Activated CD4-positive, alpha-beta T cell treated with anti-CD3 and anti-CD28 coated beads for 48 hours (primary cell): ENCODE measurements around the gene DSG3.
A peak's percentile ranks its signal among the peaks of the same experiment; 100 is the strongest.

Source experiments
- DNase-seq: peaks from one replicate; pipeline ENCODE4 v3.0.0-alpha.2; 2020

Gene DSG3

DNA sequence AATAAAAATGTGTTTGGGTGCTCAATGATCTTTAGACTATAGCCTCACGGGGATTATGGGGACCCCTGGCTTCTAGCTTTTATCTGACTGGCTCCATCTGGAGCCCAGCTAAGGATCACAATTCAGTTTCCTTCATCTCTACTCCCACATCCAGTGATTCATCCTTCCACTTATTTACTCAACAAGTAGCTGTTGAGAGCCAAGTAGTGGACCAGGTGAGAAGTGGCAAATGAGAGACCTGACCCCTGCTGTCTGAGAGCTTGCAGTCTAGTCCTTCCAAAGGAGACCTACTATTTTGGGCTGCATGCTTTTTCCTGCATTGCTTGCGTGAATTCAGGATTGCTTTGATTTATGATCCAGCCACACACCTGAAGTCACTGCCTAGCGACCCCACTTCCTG, 10.7 kb upstream of the DSG3 start:
- no peak for DNase-seq

DNA sequence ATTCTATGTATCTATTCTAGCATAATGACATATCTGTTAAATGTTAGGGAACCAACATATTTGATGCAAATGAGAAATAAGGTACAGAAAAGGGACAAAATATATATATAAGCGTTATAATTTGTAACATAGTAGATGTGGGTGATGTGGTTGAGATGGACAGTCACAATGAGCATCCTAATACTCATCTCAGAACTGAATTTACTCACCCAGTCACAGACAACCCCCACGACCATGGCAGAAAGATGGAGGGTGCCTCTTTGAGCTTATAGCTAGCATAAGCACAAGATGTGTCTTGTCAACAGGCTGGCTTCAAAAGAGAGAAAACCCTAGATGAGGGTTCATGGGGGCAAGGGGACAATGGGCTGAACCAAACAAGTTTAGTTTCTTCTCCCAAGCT, 9.1 kb upstream of the DSG3 start:
- DNase-seq: peak; percentile 7

DNA sequence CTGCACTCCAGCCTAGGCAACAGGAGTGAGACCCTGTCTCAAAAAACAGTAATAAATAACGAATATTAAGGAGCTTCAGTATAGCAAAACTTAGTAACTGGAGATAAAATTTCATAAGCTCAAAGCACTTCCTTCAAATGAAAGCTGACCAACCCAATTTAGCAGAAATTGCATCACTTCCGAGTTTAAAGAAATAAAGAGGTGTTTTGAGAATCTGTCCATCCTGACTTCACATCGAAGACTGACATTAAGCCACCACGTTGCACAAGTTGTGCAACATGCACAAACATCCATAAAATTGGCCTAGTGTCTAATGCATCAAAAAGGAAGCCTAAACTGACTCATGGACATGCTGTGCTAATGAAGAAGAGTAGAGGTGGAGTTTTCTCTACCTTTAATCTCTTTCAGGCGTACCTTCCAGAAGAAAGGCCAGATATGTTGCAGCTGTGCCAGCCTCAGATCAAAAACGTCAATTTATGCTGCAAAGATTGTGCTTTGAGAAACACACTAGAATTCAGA, 7.7 kb upstream of the DSG3 start:
- no peak for DNase-seq

DNA sequence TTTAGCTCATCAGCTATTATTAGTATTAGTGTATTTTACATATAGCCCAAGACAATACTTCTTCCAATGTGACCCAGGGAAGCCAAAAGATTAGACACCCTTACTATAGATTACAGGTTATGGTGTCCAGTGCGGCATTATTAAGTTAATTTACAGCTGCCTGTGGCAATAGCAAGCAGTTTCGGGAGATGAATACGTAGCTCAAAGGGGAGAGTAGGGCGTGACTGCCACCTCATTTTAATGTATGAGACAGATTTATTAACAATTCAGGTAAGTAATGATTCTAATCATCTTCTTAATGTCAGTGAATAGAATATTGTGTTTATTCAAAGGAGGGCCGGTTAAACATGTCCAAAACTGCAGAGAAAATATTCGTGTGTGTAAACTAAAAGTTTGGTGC, 6.8 kb upstream of the DSG3 start:
- DNase-seq: no peak

DNA sequence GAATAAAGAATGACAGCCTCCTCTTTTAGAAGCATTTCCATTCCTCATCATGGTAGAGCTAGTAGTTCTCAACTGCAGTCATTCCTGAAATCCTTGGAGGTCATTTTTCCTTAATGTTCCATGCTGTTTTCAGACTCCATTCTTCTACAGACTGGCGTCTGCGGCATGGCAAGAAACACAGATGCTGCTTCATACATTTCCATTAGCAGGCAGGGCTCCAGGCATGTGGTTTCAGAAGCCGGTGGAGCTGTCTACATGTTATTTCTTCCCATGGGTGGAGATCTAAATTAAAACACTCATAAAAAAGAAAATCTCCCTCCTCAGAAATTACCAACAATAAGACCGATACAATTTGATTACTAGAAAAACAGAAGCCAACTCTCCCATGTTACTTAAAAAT, 6.0 kb upstream of the DSG3 start:
- no peak for DNase-seq

DNA sequence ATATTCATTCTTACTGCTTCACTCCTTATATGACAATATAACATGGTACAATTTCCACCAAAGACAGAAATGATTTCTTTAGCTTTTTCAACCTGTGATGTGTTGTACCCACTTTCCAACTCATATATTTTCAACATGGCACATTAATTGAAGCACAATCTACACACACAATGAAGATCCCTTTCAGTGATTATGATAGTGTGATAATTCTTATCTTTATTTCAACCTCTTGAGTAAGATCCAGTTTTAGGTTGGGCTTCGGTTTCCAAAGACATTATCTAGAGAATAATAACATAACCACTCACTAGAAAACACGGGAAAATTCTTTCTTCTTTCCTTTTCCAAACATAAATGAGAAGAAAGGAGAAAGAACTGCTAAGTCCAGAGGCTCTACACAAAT, 3.4 kb upstream of the DSG3 start:
- no peak for DNase-seq

DNA sequence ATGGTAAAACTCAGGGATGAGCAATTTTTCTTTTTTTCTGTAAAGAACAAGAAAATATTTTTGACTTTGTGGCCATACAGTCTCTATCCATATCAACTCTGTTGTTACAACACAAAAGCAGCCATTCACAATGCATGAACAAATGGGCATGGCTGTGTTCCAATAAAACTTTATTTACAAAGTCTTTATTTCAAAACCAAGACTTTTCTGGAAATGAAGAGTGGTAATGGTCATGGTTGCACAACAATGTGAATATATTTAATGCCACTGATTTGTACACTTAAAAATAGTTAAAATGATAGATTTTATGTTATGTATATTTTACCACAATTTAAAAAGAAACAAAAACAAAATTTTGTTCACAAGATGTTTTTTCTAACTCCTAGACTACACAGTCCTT, 1.6 kb upstream of the DSG3 start:
- DNase-seq: no peak

DNA sequence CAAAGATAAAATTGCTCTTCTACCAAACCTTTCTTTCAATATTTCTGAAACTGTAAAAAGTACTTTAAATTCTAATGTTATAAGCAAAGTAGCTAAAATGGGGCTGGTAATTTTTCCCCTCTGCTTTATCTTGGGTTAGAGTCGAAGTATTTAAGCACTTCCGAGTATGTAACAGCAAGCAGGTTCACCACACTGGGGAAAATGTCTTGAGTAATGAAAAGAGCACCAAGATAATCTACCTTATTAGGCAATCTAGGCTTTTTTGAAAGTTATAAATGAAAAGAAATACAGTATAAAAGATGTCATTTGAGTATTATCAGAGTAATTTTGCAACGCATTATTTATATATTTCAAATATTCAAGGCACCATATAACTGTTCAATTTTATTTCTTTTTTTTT, 687 bp upstream of the DSG3 start:
- no peak for DNase-seq

DNA sequence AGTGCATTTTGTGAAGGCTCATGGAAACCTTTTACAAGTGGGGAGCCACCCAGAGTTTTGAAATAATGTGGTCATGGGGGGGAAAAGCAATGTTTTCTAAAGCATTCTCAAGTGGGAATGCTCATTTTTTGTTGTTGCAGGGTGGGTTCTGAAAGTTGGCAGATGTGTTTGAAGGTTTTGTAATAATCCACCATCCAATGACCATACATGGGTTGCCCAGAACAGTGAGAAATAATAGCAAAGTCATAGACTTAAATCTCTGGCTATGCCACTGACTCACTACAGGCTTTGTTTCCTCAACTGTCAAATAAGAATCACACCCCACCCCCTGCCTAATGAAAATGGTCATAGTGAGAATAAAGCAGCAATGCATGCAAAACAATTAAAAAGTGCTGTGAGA, 2.9 kb downstream of the DSG3 start:
- no peak for DNase-seq

DNA sequence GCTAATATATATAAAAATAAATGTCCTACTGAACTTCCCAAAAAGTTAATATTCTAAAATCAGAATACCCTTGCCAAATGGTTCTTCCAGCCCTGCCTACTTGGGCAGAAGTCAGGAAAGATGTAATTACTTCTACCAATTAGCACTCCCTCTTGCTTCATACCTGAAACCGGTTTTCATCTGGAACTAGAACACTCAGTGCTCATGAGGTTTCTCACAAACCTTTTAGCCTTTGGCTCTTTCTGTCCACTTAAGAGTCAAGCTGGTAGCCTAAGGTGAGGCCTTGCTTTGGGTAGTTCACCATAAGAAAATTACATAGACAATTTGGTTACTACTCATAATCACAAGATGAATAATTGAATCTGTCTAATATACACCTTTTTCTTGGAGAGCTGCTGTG, 4.1 kb downstream of the DSG3 start:
- DNase-seq: no peak

DNA sequence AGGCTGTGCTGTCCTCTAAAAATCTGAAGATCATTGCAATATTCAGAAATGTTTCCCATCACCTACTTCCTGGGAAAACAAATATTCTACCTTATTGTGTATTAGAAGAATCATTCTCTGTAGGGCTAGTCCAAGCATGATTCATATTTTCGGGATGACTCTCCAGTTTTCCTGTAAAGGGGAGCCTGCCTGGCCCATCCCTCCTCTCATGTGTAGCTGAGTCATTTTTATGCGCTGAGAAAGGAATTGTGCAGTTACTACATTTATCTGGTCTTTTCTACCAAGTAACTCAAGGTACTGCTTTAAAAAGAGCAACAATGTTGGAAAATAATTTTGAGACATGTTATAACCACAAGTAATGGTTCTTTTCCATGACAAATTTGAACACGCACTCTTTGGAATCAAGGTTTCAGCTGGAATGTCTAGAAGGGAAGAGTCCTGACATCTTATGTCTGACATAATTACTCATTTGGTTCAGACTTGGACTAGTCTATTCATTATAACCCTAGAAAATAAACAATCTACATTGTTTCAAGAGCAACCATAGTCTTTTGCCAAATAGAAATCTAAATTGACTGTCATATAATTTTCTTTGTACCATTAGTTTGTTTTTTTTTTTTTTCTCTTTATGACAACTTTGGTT, 6.6 kb downstream of the DSG3 start:
- no peak for DNase-seq

DNA sequence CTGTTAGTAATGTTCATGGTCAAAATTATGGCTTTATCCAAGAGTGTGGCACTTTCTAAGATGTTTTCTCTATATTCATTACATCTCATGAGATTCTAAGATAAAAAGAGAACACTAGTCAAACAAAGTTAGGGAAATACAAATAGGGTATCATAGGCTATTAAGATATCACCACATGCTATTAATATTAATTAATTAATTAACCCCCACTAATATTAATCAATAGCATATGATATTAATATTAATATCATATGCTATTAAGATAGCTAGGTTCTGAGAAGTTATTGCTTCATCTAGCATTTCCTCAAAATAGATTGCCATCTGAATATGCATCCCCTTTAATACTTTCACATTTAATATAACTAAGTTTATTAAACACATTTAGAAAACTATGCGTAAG, 22.1 kb downstream of the DSG3 start:
- no peak for DNase-seq

DNA sequence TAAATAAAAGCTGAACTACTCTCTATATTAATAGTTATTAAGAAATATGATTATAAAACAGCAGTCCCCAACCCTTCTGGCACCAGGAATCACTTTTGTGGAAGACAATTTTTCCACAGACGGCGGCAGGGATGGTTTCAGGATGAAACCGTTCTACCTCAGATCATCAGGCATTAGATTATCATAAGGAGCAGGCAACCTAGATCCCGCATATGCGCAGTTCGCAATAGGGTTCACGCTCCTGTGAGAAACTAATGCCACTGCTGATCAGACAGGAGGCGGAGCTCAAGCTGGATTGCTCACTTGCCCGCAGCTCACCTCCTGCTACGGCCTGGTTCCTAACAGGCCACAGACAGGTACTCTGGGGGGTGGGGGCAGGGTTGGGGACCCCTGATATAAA, 31.1 kb downstream of the DSG3 start:
- no peak for DNase-seq

DNA sequence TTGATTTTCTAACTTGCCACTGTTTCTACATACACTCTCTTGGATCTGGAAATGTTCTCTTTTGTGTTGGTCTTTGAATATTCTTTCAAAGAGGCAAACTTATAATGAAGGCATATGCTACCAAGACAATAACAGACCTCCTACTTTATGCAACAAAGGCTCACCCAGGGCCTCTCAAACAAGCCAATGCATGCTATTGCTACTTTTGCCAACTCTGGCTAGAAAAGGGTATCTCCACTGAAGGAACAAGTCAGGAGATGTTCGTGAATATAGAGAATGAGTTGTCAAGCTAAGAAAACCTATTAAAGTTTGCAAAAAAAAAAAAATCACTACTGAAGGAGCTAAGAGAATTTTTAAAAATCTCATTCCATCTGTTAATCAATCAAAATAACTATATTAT, 34.5 kb downstream of the DSG3 start:
- no peak for DNase-seq

DNA sequence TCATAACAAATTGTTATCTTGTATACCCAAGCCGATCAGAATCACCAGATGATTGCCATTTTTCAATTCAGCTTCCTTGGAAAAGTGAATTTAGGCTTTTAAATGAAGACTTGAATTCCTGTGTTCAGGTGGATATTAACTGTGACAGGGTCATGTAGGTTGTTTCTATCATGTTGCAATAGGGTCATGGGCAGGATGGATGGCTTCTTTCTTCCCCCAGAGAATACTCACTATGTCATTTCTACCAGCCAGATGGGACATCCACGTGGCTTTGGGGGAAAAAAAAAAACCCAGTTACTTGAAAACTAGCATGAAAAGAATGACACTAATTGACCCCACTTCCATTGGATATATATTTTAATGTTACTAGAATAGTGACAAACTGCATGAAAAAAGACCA, 35.9 kb downstream of the DSG3 start:
- no peak for DNase-seq

DNA sequence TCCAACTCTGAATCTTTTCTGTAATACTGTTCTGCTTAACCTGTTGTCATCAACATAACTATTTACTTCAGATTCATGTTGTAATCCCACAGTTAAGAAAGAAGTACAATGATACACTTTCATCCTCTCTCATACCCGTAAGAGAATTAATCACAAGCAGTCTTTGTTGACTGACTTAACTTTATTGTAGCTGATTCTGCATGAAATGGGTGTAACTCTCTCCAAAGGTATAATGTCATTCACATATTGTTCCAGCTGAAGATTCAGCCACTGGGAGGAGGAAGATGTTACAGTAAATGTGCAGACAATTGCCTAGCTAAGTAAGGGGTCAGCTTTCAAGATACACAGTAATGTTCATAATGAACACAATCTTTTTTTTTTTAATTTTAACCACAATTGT, 36.9 kb downstream of the DSG3 start:
- no peak for DNase-seq

DNA sequence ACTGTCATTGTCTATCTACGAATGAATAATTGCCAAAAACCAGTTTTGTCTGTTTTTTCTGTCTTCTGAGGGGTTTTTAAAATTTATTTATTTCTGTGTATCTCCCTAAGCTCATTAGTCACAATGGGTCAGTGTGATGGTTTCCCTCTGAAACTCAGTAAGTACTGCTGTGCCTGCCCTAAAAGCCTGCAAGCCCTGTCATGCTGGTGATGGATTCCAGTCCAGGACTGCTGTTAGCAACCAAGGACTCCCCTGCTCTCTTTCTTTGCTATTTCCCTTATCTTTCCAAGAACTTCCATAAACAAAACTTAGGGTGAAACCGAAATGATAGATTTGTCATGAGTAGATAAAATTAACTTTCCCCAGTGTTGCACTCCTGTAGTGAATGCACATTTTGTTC, 38.6 kb downstream of the DSG3 start:
- DNase-seq: no peak

DNA sequence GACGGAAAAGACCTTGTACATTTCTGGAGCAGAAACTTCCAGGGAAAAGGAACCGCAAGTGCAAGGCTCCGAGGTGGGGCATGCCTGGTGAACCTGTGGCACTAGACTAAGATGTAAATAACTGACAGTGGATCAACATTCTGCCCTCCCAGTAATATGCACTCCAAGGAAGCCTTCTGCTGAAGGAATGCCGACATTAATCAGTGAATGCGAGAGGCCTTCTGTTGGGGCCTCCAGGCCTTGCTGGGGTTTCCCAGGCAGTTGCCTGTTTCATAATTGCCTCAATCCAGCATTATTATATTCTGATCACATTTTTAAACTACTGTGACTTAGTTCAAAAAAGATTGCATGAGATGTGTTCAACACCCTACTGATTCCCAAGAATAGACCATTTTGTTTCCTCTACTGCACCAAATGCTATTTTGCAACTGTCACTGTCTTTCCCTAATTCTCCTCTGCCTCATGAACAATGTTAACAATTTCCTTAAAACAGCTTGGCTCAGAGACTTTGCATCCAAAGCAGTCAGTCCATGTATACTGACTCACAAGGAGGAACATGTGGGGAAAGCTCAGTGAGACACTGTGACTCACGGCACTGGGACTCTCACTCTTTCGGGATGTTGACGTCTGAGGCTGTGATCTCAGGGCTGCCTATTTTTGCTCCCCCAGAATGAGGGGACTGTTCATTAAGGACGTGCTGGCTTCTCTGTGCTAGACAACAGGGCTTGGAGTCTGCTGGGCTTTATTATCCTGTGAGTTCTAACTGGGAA, 39.9 kb downstream of the DSG3 start:
- DNase-seq: no peak

DNA sequence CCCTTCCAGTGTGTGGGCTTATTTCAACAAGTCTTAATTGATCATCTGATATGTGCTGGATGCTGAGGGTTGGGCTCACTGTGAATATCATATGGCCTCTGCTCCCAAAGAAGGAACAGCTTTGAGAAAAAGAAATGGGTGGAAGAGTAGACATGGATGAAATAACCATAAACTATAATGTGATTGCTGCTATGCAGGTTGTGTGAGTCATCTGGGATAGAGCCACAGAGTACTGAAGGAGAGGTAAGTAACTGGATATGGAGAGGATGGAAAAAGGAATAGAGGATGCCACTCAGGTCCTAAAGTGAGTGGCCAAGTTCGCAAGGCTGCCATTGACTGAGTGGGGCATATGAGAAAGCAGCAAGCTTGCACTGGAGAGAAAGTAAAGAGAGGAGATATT, 41.8 kb downstream of the DSG3 start:
- no peak for DNase-seq

DNA sequence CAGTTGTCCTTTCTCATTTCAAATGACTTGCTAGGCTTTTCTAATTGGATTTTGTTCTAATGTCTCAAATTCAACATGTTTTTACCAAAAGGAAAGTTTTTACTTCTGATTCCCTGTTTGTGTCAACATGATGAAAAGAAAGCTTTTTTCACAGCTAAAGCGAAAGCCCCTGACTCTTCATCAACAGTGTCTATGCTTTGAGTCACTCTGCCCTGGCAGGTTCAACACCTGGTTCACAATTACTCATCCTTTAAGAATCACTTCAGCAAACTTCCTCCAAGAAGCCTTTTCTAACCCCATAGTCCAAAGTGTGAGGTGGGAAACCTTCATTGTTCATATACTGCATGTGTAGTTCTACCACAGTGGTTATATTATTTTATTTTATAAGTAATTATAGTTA, 42.8 kb downstream of the DSG3 start:
- no peak for DNase-seq

DNA sequence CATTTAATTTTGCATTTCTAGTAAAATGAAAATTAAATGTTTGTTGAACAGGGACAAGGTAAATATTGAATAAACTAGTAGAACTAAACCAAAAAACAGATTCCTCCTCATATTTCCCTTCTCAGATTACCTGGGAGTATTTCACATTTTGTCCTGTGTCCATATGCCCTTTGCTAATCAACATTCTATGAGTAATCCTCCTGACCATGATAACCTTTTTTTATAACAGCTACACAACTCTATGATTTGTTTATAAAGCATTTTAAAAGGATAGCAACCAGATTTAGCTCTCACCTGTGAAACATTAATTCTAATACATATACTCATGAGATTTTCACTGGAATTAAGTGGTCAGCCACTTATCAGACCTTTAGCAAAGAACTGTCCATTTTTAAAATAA, 43.3 kb downstream of the DSG3 start:
- DNase-seq: no peak

DNA sequence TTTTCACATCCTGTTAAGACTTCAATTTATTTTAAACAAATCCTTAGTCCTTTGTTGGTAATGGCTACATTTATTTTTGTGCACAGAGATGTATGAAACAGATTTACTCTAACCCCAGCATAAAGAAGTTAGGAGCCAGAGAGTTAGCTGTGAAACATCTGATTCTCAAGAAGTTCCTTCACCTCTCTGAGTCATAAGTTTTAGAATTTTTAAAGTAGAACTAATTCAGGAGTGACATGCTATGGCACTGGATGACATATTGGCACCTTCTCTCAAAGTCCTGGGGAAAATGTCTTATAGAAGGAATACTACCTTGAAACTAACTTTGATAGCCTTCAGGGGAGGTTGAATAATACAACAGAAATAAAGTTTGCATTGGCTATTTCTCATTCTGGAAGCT, 44.0 kb downstream of the DSG3 start:
- DNase-seq: no peak

DNA sequence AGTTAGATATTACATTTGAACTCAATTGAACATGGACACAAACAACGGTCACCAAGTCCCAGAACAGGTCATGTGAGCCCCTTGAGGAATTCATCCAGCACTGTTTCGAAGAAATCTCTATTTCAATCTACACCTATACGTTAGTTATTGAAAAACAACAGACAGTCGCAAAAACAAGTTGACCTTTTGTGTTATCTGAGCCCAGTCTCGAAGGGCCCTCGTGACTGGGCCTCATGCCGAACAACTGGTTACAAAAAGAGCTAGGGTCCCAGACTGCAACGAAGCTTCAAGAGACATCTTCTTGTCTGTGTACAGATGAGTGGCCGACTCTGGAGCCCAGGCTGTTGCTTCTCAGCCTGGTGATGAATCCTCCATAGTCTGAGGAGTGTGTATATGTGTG, 45.1 kb downstream of the DSG3 start:
- no peak for DNase-seq

DNA sequence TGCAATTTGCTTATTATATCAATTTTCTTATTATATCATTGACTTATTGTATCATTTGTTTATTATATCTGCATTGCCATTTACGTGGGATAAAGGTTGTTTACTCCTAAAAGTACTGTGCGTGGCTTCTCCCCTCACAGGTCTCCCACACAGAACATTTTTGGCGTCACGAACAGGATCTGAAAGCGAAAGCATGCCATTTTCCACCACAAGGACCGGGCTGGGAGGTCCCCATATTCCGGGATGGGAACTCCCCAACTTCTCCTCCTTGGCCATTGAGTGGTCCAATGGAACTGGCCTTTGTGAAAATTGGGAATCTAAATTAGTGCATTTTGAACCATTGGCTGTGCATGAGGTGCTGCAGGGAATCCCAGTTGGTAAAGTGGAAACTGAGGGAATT, 45.6 kb downstream of the DSG3 start:
- DNase-seq: no peak

DNA sequence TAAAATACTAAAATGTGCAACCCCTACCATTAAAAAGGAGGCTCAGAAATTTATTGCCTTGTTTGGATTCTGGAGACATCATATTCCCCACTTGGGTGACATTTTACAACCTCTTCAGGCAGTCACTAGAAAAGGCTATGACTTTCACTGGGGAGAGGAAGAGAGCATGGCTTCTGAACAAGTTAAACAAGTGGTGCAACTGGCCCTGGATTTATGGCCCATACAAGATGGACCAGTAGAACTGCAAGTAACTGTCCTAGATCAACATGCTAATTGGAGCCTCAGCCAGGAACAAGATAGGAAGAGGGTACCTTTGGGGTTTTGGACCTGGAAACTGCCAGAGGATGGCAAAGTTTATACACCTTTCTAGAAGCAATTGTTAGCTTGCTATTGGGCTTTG, 46.4 kb downstream of the DSG3 start:
- no peak for DNase-seq
